Measurements from ENCODE around the gene MPO.

The MPO gene

GRCh38 chr17:58319173-58320162 lies 38.7 kb upstream of the MPO start:
- DNase-seq (ENCODE audit: low read depth in 3 of 3), result no peak

- no peak for DNase-seq (ENCODE audit: low read depth in 3 of 3)
Measured at GRCh38 chr17:58318627-58319172, 38.0 kb upstream of the MPO start.

GRCh38 chr17:58318065-58318481 lies 37.3 kb upstream of the MPO start:
- DNase-seq (ENCODE audit: low read depth in 3 of 3), result no peak

GRCh38 chr17:58317421-58318064 lies 36.8 kb upstream of the MPO start:
- peak; percentile 52 to 76 (median 61) for DNase-seq (ENCODE audit: low read depth in 3 of 3)

- no peak for DNase-seq (ENCODE audit: low read depth in 3 of 3)
Measured at GRCh38 chr17:58316260-58316960, 35.7 kb upstream of the MPO start.

- no peak for DNase-seq (ENCODE audit: low read depth in 3 of 3)
Measured at GRCh38 chr17:58315750-58316149, 35.0 kb upstream of the MPO start.

GRCh38 chr17:58315281-58315711 lies 34.6 kb upstream of the MPO start:
- DNase-seq (ENCODE audit: low read depth in 3 of 3), result no peak

GRCh38 chr17:58314706-58315015 lies 33.9 kb upstream of the MPO start:
- no peak for DNase-seq (ENCODE audit: low read depth in 3 of 3)

GRCh38 chr17:58313815-58314705 lies 33.3 kb upstream of the MPO start:
- no peak for DNase-seq (ENCODE audit: low read depth in 3 of 3)

- DNase-seq (ENCODE audit: low read depth in 3 of 3), result no peak
Measured at GRCh38 chr17:58312829-58313228, 32.1 kb upstream of the MPO start.

GRCh38 chr17:58312021-58312630 lies 31.4 kb upstream of the MPO start:
- DNase-seq (ENCODE audit: low read depth in 3 of 3), result no peak

- DNase-seq (ENCODE audit: low read depth in 3 of 3), result no peak
Measured at GRCh38 chr17:58311429-58311894, 30.7 kb upstream of the MPO start.

- no peak for DNase-seq (ENCODE audit: low read depth in 3 of 3)
Measured at GRCh38 chr17:58310511-58311428, 30.0 kb upstream of the MPO start.

GRCh38 chr17:58309918-58310259 lies 29.2 kb upstream of the MPO start:
- DNase-seq (ENCODE audit: low read depth in 3 of 3), result no peak

GRCh38 chr17:58308985-58309917 lies 28.5 kb upstream of the MPO start:
- no peak for DNase-seq (ENCODE audit: low read depth in 3 of 3)

GRCh38 chr17:58308173-58308984 lies 27.6 kb upstream of the MPO start:
- DNase-seq (ENCODE audit: low read depth in 3 of 3), result no peak

GRCh38 chr17:58307468-58308172 lies 26.9 kb upstream of the MPO start:
- DNase-seq (ENCODE audit: low read depth in 3 of 3), result no peak
